Lung (tissue), 12 donors: ENCODE results near the gene ATP10A. TPM values are rescaled to one million over a fixed set of nuclear protein-coding genes. Genes with fewer than 3 reads are reported as not detected.
"Not testable (repeated sequence)": the region's sequence is repeated elsewhere in the genome, so short reads cannot be mapped to it uniquely, and the experiment has no call there.

ENCODE experiments used
- ATAC-seq: fragments of 200-7000 bp; cut with Tn5 transposase; one replicate; pipeline ENCODE4 v1.9.1; 2020; ENCODE audit warnings: moderate number of reproducible peaks; ENCODE audit not compliant: insufficient read depth, low FRiP score
- DNase-seq, 3 donors: peaks; one replicate each; pipeline ENCODE4 v3.0.0-alpha.2; 2013 to 2017
- H3K27ac ChIP-seq, 2 donors: one replicate each; pipeline ENCODE4 v1.5.1; 2013; ENCODE audit warnings: mild to moderate bottlenecking in 2 of 2, moderate library complexity in 2 of 2, control low read depth in 1 of 2, inconsistent platforms in 1 of 2, low read depth in 1 of 2, low read length in 1 of 2
- H3K27me3 ChIP-seq, 3 donors: one replicate each; pipeline ENCODE4 v1.5.1; 2013; ENCODE audit warnings: low read length in 2 of 3; ENCODE audit not compliant: control insufficient read depth in 3 of 3, insufficient read depth in 3 of 3
- H3K36me3 ChIP-seq, 4 donors: one replicate each; pipeline ENCODE4 v1.5.1; 2013; ENCODE audit warnings: low read length in 4 of 4, mild to moderate bottlenecking in 1 of 4, moderate library complexity in 1 of 4; ENCODE audit not compliant: control insufficient read depth in 4 of 4, insufficient read depth in 4 of 4
- H3K4me1 ChIP-seq, 5 donors: one replicate each; pipeline ENCODE4 v1.5.1; 2013; ENCODE audit warnings: low read length in 5 of 5, mild to moderate bottlenecking in 2 of 5, moderate library complexity in 1 of 5; ENCODE audit not compliant: control insufficient read depth in 5 of 5, insufficient read depth in 5 of 5
- H3K4me3 ChIP-seq: one replicate; pipeline ENCODE4 v1.5.1; 2013; ENCODE audit warnings: mild to moderate bottlenecking, control low read depth, moderate library complexity
- H3K9ac ChIP-seq, 2 donors: one replicate each; pipeline ENCODE4 v1.5.1; 2013; ENCODE audit warnings: low read length in 2 of 2, control low read depth in 1 of 2; ENCODE audit not compliant: insufficient read depth in 1 of 2
- H3K9me3 ChIP-seq, 4 donors: one replicate each; pipeline ENCODE4 v1.5.1; 2013; ENCODE audit warnings: low read length in 3 of 4, mild to moderate bottlenecking in 1 of 4, moderate library complexity in 1 of 4; ENCODE audit not compliant: control insufficient read depth in 4 of 4, insufficient read depth in 3 of 4
- WGBS, 2 donors: extraction: QIAGEN DNeasy Blood & Tissue Kit; methylation state at CpG; one replicate each; pipeline ENCODE4 v1.1.7; 2013; 5-methylcytosine and 5-hydroxymethylcytosine counted together
- polyA plus RNA-seq, 2 donors: library from polyadenylated mRNA; stranded (reverse); fragments of 200-250 nt; gene quantifications; one replicate each; pipeline ENCODE4 v1.2.1, GENCODE V29; 2013
- total RNA-seq, 2 donors: library from RNA; depleted of rRNA in 1 of 2; stranded (reverse); fragments of >200 nt in 1 of 2; gene quantifications; one replicate each; pipeline ENCODE4 v1.2.1, GENCODE V29; 2014 to 2021
- TF ChIP-seq, protein P1 (sequence below): IDR thresholded peaks from 2 replicates; pipeline ENCODE4 v1.5.1; 2012; ENCODE audit warnings: mild to moderate bottlenecking; ENCODE audit errors: control extremely low read depth, extremely low read depth
- donor health status: control.
- donor health status: control.
- donor health status: Bipolar disorder and iron deficiency.
- donor health status: healthy.
- donor health status: DM: yes; HTN: yes; CAD: no.

ATP10A gene
- total and polyA plus RNA-seq, 4 donors, result 4.5 to 33.7 (median 6.2) TPM

- Histone ChIP-seq H3K9me3 (peaks cover 0 to 3% (median 0%) of the 10 kb centered on the region in 4 donors), H3K36me3 (peaks cover 0 to 3% (median 0%) of the 10 kb centered on the region in 4 donors), H3K4me1 (no peaks in the 10 kb centered on the region), H3K4me3 (no peak overlapping the region), H3K27me3 (no peaks in the 10 kb centered on the region), H3K9ac (no peak overlapping the region), H3K27ac (no peak overlapping the region)
- TF ChIP-seq, protein P1, sequence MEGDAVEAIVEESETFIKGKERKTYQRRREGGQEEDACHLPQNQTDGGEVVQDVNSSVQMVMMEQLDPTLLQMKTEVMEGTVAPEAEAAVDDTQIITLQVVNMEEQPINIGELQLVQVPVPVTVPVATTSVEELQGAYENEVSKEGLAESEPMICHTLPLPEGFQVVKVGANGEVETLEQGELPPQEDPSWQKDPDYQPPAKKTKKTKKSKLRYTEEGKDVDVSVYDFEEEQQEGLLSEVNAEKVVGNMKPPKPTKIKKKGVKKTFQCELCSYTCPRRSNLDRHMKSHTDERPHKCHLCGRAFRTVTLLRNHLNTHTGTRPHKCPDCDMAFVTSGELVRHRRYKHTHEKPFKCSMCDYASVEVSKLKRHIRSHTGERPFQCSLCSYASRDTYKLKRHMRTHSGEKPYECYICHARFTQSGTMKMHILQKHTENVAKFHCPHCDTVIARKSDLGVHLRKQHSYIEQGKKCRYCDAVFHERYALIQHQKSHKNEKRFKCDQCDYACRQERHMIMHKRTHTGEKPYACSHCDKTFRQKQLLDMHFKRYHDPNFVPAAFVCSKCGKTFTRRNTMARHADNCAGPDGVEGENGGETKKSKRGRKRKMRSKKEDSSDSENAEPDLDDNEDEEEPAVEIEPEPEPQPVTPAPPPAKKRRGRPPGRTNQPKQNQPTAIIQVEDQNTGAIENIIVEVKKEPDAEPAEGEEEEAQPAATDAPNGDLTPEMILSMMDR, result no peak
- ATAC-seq (no peak), DNase-seq (no peak)
- WGBS, 2 donors, result 59 to 70% methylated on average over 13 of the region's 13 CpGs
Measured at GRCh38 chr15:25761971-25762662, 101.0 kb downstream of the ATP10A start.

- Histone ChIP-seq H3K9me3 (peaks cover 0 to 2% (median 0%) of the 10 kb centered on the region in 4 donors), H3K4me3 (no peak overlapping the region), H3K4me1 (no peaks in the 10 kb centered on the region), H3K36me3 (peaks cover 0 to 1% (median 0%) of the 10 kb centered on the region in 4 donors), H3K9ac (no peak overlapping the region), H3K27me3 (no peaks in the 10 kb centered on the region), H3K27ac (no peak overlapping the region)
- DNase-seq (no peak), ATAC-seq (no peak)
- TF ChIP-seq, protein P1, result no peak
- 91 to 96% methylated on average over 4 of the region's 4 CpGs for WGBS, 2 donors
Measured at GRCh38 chr15:25759421-25759820, 103.7 kb downstream of the ATP10A start.

DNA sequence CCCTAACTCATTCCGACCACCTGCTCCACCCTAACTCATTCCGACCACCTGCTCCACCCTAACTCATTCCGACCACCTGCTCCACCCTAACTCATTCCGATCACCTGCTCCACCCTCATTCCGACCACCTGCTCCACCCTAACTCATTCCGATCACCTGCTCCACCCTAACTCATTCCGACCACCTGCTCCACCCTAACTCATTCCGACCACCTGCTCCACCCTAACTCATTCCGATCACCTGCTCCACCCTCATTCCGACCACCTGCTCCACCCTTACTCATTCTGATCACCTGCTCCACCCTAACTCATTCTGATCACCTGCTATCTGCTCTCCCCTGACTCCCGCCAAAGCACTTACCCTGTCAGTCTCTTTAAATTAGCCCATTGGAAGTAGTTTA is 104.5 kb downstream of the ATP10A start:
- not testable (repeated sequence) for H3K36me3 ChIP-seq, DNase-seq, H3K4me1 ChIP-seq, H3K9ac ChIP-seq, H3K27ac ChIP-seq, H3K9me3 ChIP-seq, H3K4me3 ChIP-seq, H3K27me3 ChIP-seq, ATAC-seq
- WGBS, 2 donors, result 92 to 95% methylated on average over 11 of the region's 11 CpGs

GRCh38 chr15:25743548-25744275 is 119.4 kb downstream of the ATP10A start:
- no peak for ATAC-seq
- H3K4me1 ChIP-seq, result no peaks in the 10 kb centered on the region
- TF ChIP-seq, protein P1, result no peak
- no peak overlapping the region for H3K4me3 ChIP-seq
- WGBS, 2 donors, result 90 to 94% methylated on average over 10 of the region's 10 CpGs
- no peak for DNase-seq
- no peaks in the 10 kb centered on the region for H3K36me3 ChIP-seq
- peaks cover 0 to 2% (median 0%) of the 10 kb centered on the region in 4 donors for H3K9me3 ChIP-seq
- no peak overlapping the region for H3K27ac ChIP-seq
- H3K27me3 ChIP-seq, result no peaks in the 10 kb centered on the region
- H3K9ac ChIP-seq, result no peak overlapping the region
